Heart left ventricle (tissue), 16 donors: ENCODE measurements around the gene RNF213. TPM values are rescaled to one million over a fixed set of nuclear protein-coding genes. Genes with fewer than 3 reads are reported as not detected.
"Not testable (repeated sequence)": the region's sequence is repeated elsewhere in the genome, so short reads cannot be mapped to it uniquely, and the experiment has no call there.

Experiments
- ATAC-seq, 4 donors: fragments of 200-7000 bp; cut with Tn5 transposase; one replicate each; pipeline ENCODE4 v1.9.1; 2020 to 2022; ENCODE audit warnings: moderate library complexity in 4 of 4, mild to moderate bottlenecking in 3 of 4, moderate number of reproducible peaks in 1 of 4
- DNase-seq, 5 donors: peaks; one replicate each; pipeline ENCODE4 v3.0.0-alpha.2; 2020
- H3K27ac ChIP-seq, 12 donors: fragments of 200-600 bp; sonication (generic) in 4 of 12; one replicate each; pipeline versions ENCODE4 v1.5.0 to v1.8.0; 2016 to 2022; ENCODE audit warnings: mild to moderate bottlenecking in 2 of 12
- H3K27me3 ChIP-seq, 9 donors: fragments of 200-600 bp; sonication (generic) in 2 of 9; one replicate each; pipeline versions ENCODE4 v1.5.1 to v1.8.0; 2016 to 2022; ENCODE audit warnings: mild to moderate bottlenecking in 3 of 9
- H3K36me3 ChIP-seq, 9 donors: fragments of 200-600 bp; sonication (generic) in 2 of 9; one replicate each; pipeline versions ENCODE4 v1.5.0 to v1.8.0; 2018 to 2022; ENCODE audit warnings: mild to moderate bottlenecking in 2 of 9
- H3K4me1 ChIP-seq, 12 donors: fragments of 200-600 bp; sonication (generic) in 4 of 12; one replicate each; pipeline versions ENCODE4 v1.5.0 to v1.8.0; 2016 to 2022; ENCODE audit warnings: mild to moderate bottlenecking in 3 of 12
- H3K4me3 ChIP-seq, 12 donors: fragments of 200-600 bp; sonication (generic) in 4 of 12; one replicate each; pipeline versions ENCODE4 v1.5.0 to v1.8.0; 2017 to 2022; ENCODE audit warnings: mild to moderate bottlenecking in 9 of 12, moderate library complexity in 4 of 12
- H3K9me3 ChIP-seq, 12 donors: fragments of 200-600 bp; sonication (generic) in 4 of 12; one replicate each; pipeline versions ENCODE4 v1.5.0 to v1.8.0; 2016 to 2022; ENCODE audit warnings: mild to moderate bottlenecking in 1 of 12
- CTCF ChIP-seq, 12 donors: fragments of 200-600 bp; sonication (generic) in 4 of 12; IDR thresholded peaks; one replicate each; pipeline versions ENCODE4 v1.5.0 to v1.8.0; 2018 to 2022; ENCODE audit warnings: antibody characterized with exemption in 12 of 12, mild to moderate bottlenecking in 5 of 12
- POLR2A ChIP-seq, 2 donors: fragments of 450-650 bp; IDR thresholded peaks; one replicate each; pipeline ENCODE4 v1.6.1; 2017; ENCODE audit warnings: antibody characterized with exemption in 2 of 2, mild to moderate bottlenecking in 2 of 2, moderate library complexity in 2 of 2
- WGBS, 4 donors: extraction: QIAGEN DNeasy Blood & Tissue Kit in 2 of 4; methylation state at CpG; one replicate each; pipeline versions ENCODE4 v1.1.5 to v1.1.7; 2013 to 2018; 5-methylcytosine and 5-hydroxymethylcytosine counted together
- intact Hi-C, 10 donors: fragments of 100-400 bp; cut with DNase I; formaldehyde crosslinking; loops; one replicate each; pipeline versions ENCODE4 v1.11.1 to v1.14.2; 2022
- polyA plus RNA-seq, 2 donors: library from polyadenylated mRNA; stranded (reverse); fragments of 200-250 nt; gene quantifications; one replicate each; pipeline ENCODE4 v1.2.3, GENCODE V29; 2013
- total RNA-seq, 9 donors: library from RNA; depleted of rRNA in 2 of 9; stranded (reverse); fragments of >200 nt in 2 of 9; fragmentation: NEBNext Ultra II Directional in 3 of 9; extraction: Animal tissue kit (Norgen Biotek cat#: 25700) in 3 of 9; gene quantifications; one replicate each; pipeline versions ENCODE4 v1.1.0 to v1.2.4, GENCODE V29; 2016 to 2023
- donor health status: ischemic (EF 13 %, LVEDD 7.1; RV severe dilation, severe dysfunction).
- donor health status: healthy with polysubstance abuse.
- donor health status: DM: no; HTN: yes; CAD: no.
- donor health status: DM: no; HTN: no; CAD: no.
- donor health status: ischemic (EF 25% LVEDD 6.9; RV normal size, moderate dysfunction).
- donor health status: ischemic (EF 25% LVEDD 5.7; RV mildly dilated, moderate dysfunction).
- donor health status: healthy.
- donor health status: DM: yes; HTN: yes; CAD: no.
- donor health status: ischemic (EF 35%, LVEDD 5.7; RV mildly dilated, moderate dysfunction).
- donor health status: nonischemic (EF 11% LVEDD 7.7; RV severe dilation, severe dysfunction).
- donor health status: DM: yes; HTN: yes; CAD: no.
- donor health status: PGD.
- donor health status: ischemic (EF 29% LVEDD 5.4; RV normal size, mild dysfunction).
- donor health status: nonischemic (EF 23%, LVEDD 6.1; RV moderate dilation, normal function).

RNF213 gene
- total and polyA plus RNA-seq, 11 donors, result 23.1 to 167 (median 31.4) TPM

GRCh38 chr17:80408872-80409271 lies 148.2 kb downstream of the RNF213 start:
- no peak for ATAC-seq
- no peaks in the 10 kb centered on the region for H3K27me3 ChIP-seq
- H3K4me1 ChIP-seq, result peaks cover 0 to 5% (median 2%) of the 10 kb centered on the region in 12 donors
- no peak overlapping the region for H3K27ac ChIP-seq
- H3K9me3 ChIP-seq, result no peaks in the 10 kb centered on the region
- no peak for TF ChIP-seq POLR2A (IDR thresholded peaks at IDR 0.05)
- no peak for TF ChIP-seq CTCF (IDR thresholded peaks at IDR 0.05)
- intact Hi-C loops, result no loop called here
- no peak for DNase-seq
- H3K4me3 ChIP-seq, result no peak overlapping the region
- H3K36me3 ChIP-seq, result no peaks in the 10 kb centered on the region
- 21 to 28% (median 25%) methylated on average over 6 of the region's 6 CpGs for WGBS, 4 donors

GRCh38 chr17:80409626-80410025 lies 149.0 kb downstream of the RNF213 start:
- no peak overlapping the region for H3K4me3 ChIP-seq
- no peak for DNase-seq
- TF ChIP-seq POLR2A (IDR thresholded peaks at IDR 0.05) (no peak), CTCF (IDR thresholded peaks at IDR 0.05) (no peak)
- intact Hi-C loops, result no loop called here
- no peaks in the 10 kb centered on the region for H3K9me3 ChIP-seq
- peaks cover 0 to 11% (median 8%) of the 10 kb centered on the region in 12 donors for H3K4me1 ChIP-seq
- H3K27me3 ChIP-seq, result no peaks in the 10 kb centered on the region
- WGBS, 4 donors, result 90 to 93% (median 93%) methylated on average over 13 of the region's 13 CpGs
- no peaks in the 10 kb centered on the region for H3K36me3 ChIP-seq
- no peak overlapping the region for H3K27ac ChIP-seq
- ATAC-seq, result no peak

- H3K4me3 ChIP-seq, H3K36me3 ChIP-seq, ATAC-seq, H3K27me3 ChIP-seq, DNase-seq, intact Hi-C loops, H3K9me3 ChIP-seq, H3K27ac ChIP-seq: not testable (repeated sequence)
- H3K4me1 ChIP-seq, result peaks cover 0 to 13% (median 9%) of the 10 kb centered on the region in 12 donors
- 79 to 89% (median 85%) methylated on average over 16 of the region's 16 CpGs for WGBS, 4 donors
Measured at GRCh38 chr17:80410441-80411087, 149.9 kb downstream of the RNF213 start.

GRCh38 chr17:80413771-80414507 lies 153.3 kb downstream of the RNF213 start:
- H3K27ac ChIP-seq, result peak overlapping the region in 1 of 12 donors; percentile 98
- H3K9me3 ChIP-seq, result no peaks in the 10 kb centered on the region
- peaks cover 0 to 32% (median 18%) of the 10 kb centered on the region in 12 donors for H3K4me1 ChIP-seq
- DNase-seq (no peak), ATAC-seq (no peak)
- H3K4me3 ChIP-seq, result peak overlapping the region; percentile 52 to 97 (median 82)
- intact Hi-C loops, result no loop called here
- no peaks in the 10 kb centered on the region for H3K27me3 ChIP-seq
- WGBS, 4 donors, result 49 to 60% (median 55%) methylated on average over 26 of the region's 26 CpGs
- H3K36me3 ChIP-seq, result peaks cover 0 to 18% (median 11%) of the 10 kb centered on the region in 9 donors
- no peak for TF ChIP-seq POLR2A (IDR thresholded peaks at IDR 0.05)

GRCh38 chr17:80414508-80414802 lies 153.8 kb downstream of the RNF213 start:
- WGBS, 4 donors, result 1 to 11% (median 2%) methylated on average over 5 to 15 of the region's 15 CpGs
- Histone ChIP-seq H3K9me3 (no peaks in the 10 kb centered on the region), H3K4me1 (peaks cover 0 to 32% (median 18%) of the 10 kb centered on the region in 12 donors), H3K4me3 (peak overlapping the region; percentile 52 to 97 (median 82)), H3K36me3 (peaks cover 0 to 21% (median 11%) of the 10 kb centered on the region in 9 donors), H3K27me3 (no peaks in the 10 kb centered on the region), H3K27ac (peak overlapping the region in 10 of 12 donors; percentile 94 to 99 (median 97))
- TF ChIP-seq CTCF (IDR thresholded peaks at IDR 0.05) (no peak), POLR2A (IDR thresholded peaks at IDR 0.05) (no peak)
- intact Hi-C loops, result no loop called here
- DNase-seq (no peak), ATAC-seq (no peak)
